Upper lobe of right lung (tissue), 1 donor: ENCODE data around the gene YEATS4. TPM values are rescaled to one million over a fixed set of nuclear protein-coding genes. Genes with fewer than 3 reads are reported as not detected.
"Not testable (repeated sequence)": the region's sequence is repeated elsewhere in the genome, so short reads cannot be mapped to it uniquely, and the experiment has no call there.

Experiments used
- ATAC-seq: fragments of 200-7000 bp; cut with Tn5 transposase; one replicate; pipeline ENCODE4 v1.9.1; 2020; ENCODE audit warnings: mild to moderate bottlenecking, moderate library complexity
- DNase-seq: peaks from one replicate; pipeline ENCODE4 v3.0.0-alpha.2; 2020
- H3K27ac ChIP-seq: fragments of 200-600 bp; one replicate; pipeline ENCODE4 v1.8.0; 2022
- H3K27me3 ChIP-seq: fragments of 200-600 bp; one replicate; pipeline ENCODE4 v1.8.0; 2022; ENCODE audit warnings: mild to moderate bottlenecking
- H3K36me3 ChIP-seq: fragments of 200-600 bp; one replicate; pipeline ENCODE4 v1.8.0; 2022
- H3K4me1 ChIP-seq: fragments of 200-600 bp; one replicate; pipeline ENCODE4 v1.8.0; 2022
- H3K4me3 ChIP-seq: fragments of 200-600 bp; one replicate; pipeline ENCODE4 v1.8.0; 2022; ENCODE audit warnings: mild to moderate bottlenecking
- H3K9me3 ChIP-seq: fragments of 200-600 bp; one replicate; pipeline ENCODE4 v1.8.0; 2022
- intact Hi-C: fragments of 100-400 bp; cut with DNase I; formaldehyde crosslinking; loops from one replicate; pipeline ENCODE4 v1.11.0; 2022
- long read RNA-seq: library from polyadenylated mRNA; unstranded; transcript quantifications from one replicate; pipeline ENCODE4 v2.0.0, GENCODE V29; 2021
- total RNA-seq: library from RNA; stranded (reverse); fragmentation: NEBNext Ultra II Directional; extraction: Animal tissue kit (Norgen Biotek cat#: 25700); gene quantifications from one replicate; pipeline ENCODE4 v1.2.1, GENCODE V29; 2021
- TF ChIP-seq, protein P1 (sequence below): fragments of 200-600 bp; IDR thresholded peaks from one replicate; pipeline ENCODE4 v1.8.0; 2022; ENCODE audit warnings: antibody characterized with exemption
- donor health status: DM: no; HTN: yes; CAD: no; lungs with severe emphysema.

Gene YEATS4
- 11.4 TPM for total RNA-seq
- long read RNA-seq, transcript YEATS4-201 (7 exons, 1,434 nt) = major isoform, 12 of 12 reads
- long read RNA-seq, partial matches to known transcripts = 0 of 12 reads
- long read RNA-seq, other reads (novel, unspliced or antisense) = 0 of 12 reads

- Histone ChIP-seq H3K9me3 (no peaks in the 10 kb centered on the region), H3K27ac (peak within 1 kb of the TSS; percentile 98), H3K36me3 (peaks cover 16% of the 10 kb centered on the region), H3K27me3 (no peaks in the 10 kb centered on the region), H3K4me3 (peak within 1 kb of the TSS; percentile 98), H3K4me1 (peaks cover 3% of the 10 kb centered on the region)
- ATAC-seq (peak; percentile 95), DNase-seq (peak; percentile 94)
- intact Hi-C loops = no loop called here
- TF ChIP-seq, protein P1, sequence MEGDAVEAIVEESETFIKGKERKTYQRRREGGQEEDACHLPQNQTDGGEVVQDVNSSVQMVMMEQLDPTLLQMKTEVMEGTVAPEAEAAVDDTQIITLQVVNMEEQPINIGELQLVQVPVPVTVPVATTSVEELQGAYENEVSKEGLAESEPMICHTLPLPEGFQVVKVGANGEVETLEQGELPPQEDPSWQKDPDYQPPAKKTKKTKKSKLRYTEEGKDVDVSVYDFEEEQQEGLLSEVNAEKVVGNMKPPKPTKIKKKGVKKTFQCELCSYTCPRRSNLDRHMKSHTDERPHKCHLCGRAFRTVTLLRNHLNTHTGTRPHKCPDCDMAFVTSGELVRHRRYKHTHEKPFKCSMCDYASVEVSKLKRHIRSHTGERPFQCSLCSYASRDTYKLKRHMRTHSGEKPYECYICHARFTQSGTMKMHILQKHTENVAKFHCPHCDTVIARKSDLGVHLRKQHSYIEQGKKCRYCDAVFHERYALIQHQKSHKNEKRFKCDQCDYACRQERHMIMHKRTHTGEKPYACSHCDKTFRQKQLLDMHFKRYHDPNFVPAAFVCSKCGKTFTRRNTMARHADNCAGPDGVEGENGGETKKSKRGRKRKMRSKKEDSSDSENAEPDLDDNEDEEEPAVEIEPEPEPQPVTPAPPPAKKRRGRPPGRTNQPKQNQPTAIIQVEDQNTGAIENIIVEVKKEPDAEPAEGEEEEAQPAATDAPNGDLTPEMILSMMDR = no peak
These were observed at the start of gene YEATS4 for GRCh38 chr12:69359531-69360347. YEATS4 (plus strand) TSS chr12:69359743; CDS start chr12:69359973, 230 bp downstream.

DNA sequence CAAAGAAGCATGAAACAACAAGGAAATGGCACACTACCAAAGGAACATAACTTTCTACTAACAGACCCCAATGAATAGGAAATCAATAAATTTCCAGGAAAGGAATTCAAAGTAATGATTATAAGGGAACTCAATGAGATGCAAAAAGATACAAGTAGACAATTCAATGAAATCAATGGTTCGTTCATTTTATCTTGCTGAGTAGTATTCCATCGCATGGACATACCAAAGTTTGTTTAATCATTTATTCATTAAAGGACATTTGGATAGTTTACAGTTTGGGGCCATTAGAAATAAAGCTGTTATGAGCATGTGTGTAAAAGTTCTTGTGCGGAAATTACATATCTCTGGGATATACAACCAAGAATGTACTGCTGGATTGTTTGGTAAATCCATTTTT lies 46.3 kb upstream of the YEATS4 start:
- Histone ChIP-seq H3K27ac (no peak overlapping the region), H3K27me3 (no peaks in the 10 kb centered on the region), H3K4me3 (no peak overlapping the region), H3K4me1 (no peaks in the 10 kb centered on the region), H3K9me3 (no peaks in the 10 kb centered on the region), H3K36me3 (no peaks in the 10 kb centered on the region)
- no peak for DNase-seq
- TF ChIP-seq, protein P1 = no peak
- intact Hi-C loops = no loop called here
- no peak for ATAC-seq

DNA sequence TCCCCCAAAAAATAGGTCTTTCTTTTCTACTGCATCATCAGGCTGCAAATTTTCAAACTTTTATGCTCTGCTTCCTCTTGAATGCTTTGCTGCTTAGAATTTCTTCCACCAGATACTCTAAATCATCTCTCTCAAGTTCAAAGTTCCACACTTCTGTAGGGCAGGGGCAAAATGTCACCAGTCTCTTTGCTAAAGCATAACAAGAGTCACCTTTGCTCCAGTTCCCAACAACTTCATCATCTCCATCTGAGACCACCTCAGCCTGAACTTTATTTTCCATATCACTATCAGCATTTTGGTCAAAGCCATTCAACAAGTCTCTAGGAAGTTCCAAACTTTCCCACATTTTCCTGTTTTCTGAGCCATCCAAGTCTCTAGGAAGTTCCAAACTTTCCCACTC lies 42.8 kb upstream of the YEATS4 start:
- H3K9me3 ChIP-seq, DNase-seq, intact Hi-C loops, H3K4me1 ChIP-seq, H3K27me3 ChIP-seq, ATAC-seq, H3K36me3 ChIP-seq, H3K4me3 ChIP-seq, H3K27ac ChIP-seq: not testable (repeated sequence)

GRCh38 chr12:69317233-69317632 lies 42.3 kb upstream of the YEATS4 start:
- intact Hi-C loops = not testable (repeated sequence)

GRCh38 chr12:69318225-69318624 lies 41.3 kb upstream of the YEATS4 start:
- Histone ChIP-seq H3K4me1 (no peaks in the 10 kb centered on the region), H3K9me3 (no peaks in the 10 kb centered on the region), H3K4me3 (no peak overlapping the region), H3K27me3 (no peaks in the 10 kb centered on the region), H3K27ac (no peak overlapping the region), H3K36me3 (no peaks in the 10 kb centered on the region)
- intact Hi-C loops = no loop called here
- TF ChIP-seq, protein P1 = no peak
- DNase-seq (no peak), ATAC-seq (no peak)

More at GRCh38 chr12:69317233-69317632, 42.3 kb upstream of the YEATS4 start:
- not testable (repeated sequence) for H3K27me3 ChIP-seq, ATAC-seq, H3K36me3 ChIP-seq, H3K4me3 ChIP-seq, DNase-seq, H3K4me1 ChIP-seq, H3K27ac ChIP-seq, H3K9me3 ChIP-seq

DNA sequence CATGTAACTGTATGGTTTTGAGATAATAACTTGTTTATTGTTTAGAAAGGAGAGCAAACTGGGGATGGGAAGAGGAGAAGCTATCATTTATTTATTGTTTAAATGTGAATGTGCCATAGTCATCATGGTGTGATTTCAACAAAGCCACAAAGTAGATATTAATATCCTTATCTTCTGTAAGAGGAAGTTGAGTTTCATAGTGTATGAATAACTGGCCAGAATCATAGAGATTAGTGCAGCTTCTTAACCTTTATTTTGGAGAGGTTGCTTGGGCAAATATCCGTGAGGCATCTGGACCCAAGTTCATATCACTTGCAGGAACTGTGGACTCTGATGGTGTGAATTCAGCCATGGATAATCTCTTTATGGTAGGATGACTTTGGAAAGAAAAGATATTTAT lies 38.2 kb upstream of the YEATS4 start:
- H3K4me1 ChIP-seq = no peaks in the 10 kb centered on the region
- H3K27me3 ChIP-seq = no peaks in the 10 kb centered on the region
- H3K4me3 ChIP-seq = no peak overlapping the region
- TF ChIP-seq, protein P1 = no peak
- ATAC-seq (no peak), DNase-seq (no peak)
- no peaks in the 10 kb centered on the region for H3K36me3 ChIP-seq
- H3K9me3 ChIP-seq = no peaks in the 10 kb centered on the region
- intact Hi-C loops = no loop called here
- H3K27ac ChIP-seq = no peak overlapping the region
